Neuronal stem cell (in vitro differentiated cells): Measurements from ENCODE around the gene GRHPR.
A peak's percentile ranks its signal among the peaks of the same experiment; 100 is the strongest.
"Not testable (repeated sequence)": the region's sequence is repeated elsewhere in the genome, so short reads cannot be mapped to it uniquely, and the experiment has no call there.

Experiments
- DNase-seq: peaks from one replicate; pipeline ENCODE4 v3.0.0-alpha.2; 2013; ENCODE audit warnings: low spot score
- H2AFZ ChIP-seq: one replicate; pipeline ENCODE4 v1.6.1; 2013; ENCODE audit warnings: mild to moderate bottlenecking, low read length, inconsistent platforms
- H2AK5ac ChIP-seq: 2 replicates; pipeline ENCODE4 v1.6.1; 2013; ENCODE audit warnings: low read depth, mild to moderate bottlenecking, inconsistent platforms, low read length, moderate library complexity, mixed read lengths
- H2BK120ac ChIP-seq: 2 replicates; pipeline ENCODE4 v1.6.1; 2013; ENCODE audit warnings: low read depth, mild to moderate bottlenecking, inconsistent platforms, low read length, moderate library complexity, mixed read lengths
- H2BK12ac ChIP-seq: one replicate; pipeline ENCODE4 v1.6.1; 2013; ENCODE audit warnings: low read length, inconsistent platforms
- H2BK15ac ChIP-seq: 2 replicates; pipeline ENCODE4 v1.6.1; 2013; ENCODE audit warnings: mild to moderate bottlenecking, low read length, inconsistent platforms, mixed read lengths
- H2BK5ac ChIP-seq: one replicate; pipeline ENCODE4 v1.6.1; 2013; ENCODE audit warnings: inconsistent platforms, mild to moderate bottlenecking, low read length, moderate library complexity
- H3K14ac ChIP-seq: one replicate; pipeline ENCODE4 v1.6.1; 2013; ENCODE audit warnings: low read length, inconsistent platforms
- H3K18ac ChIP-seq: 2 replicates; pipeline ENCODE4 v1.6.1; 2013; ENCODE audit warnings: low read length, inconsistent platforms
- H3K23ac ChIP-seq: 2 replicates; pipeline ENCODE4 v1.6.1; 2013; ENCODE audit warnings: low read depth, mild to moderate bottlenecking, mixed read lengths, low read length, inconsistent platforms; ENCODE audit not compliant: poor library complexity
- H3K27ac ChIP-seq: replicated peaks from 3 replicates; pipeline ENCODE4 v1.5.1; 2013; ENCODE audit warnings: low read length, inconsistent platforms
- H3K27me3 ChIP-seq, 3 experiments: 2 replicates each; pipeline ENCODE4 v1.6.1; 2013; ENCODE audit warnings: low read length in 3 of 3, mild to moderate bottlenecking in 2 of 3, inconsistent platforms in 1 of 3, low read depth in 1 of 3, mixed read lengths in 1 of 3, moderate library complexity in 1 of 3; ENCODE audit not compliant: control insufficient read depth in 3 of 3, insufficient read depth in 3 of 3
- H3K36me3 ChIP-seq, 2 donors: replicated peaks in 1 of 2; 2 replicates each; pipeline ENCODE4 v1.6.1; 2013; ENCODE audit warnings: low read length in 2 of 2; ENCODE audit not compliant: control insufficient read depth in 2 of 2, insufficient read depth in 2 of 2
- H3K4ac ChIP-seq: 2 replicates; pipeline ENCODE4 v1.6.1; 2013; ENCODE audit warnings: inconsistent platforms, mild to moderate bottlenecking, low read length, moderate library complexity
- H3K4me1 ChIP-seq, 2 donors: 1 replicate in 1 of 2; 2 replicates in 1 of 2; pipeline ENCODE4 v1.6.1; 2013; ENCODE audit warnings: low read length in 2 of 2, low read depth in 1 of 2; ENCODE audit not compliant: control insufficient read depth in 2 of 2, insufficient read depth in 1 of 2
- H3K4me2 ChIP-seq: one replicate; pipeline ENCODE4 v1.6.1; 2013; ENCODE audit warnings: mild to moderate bottlenecking, low read length, inconsistent platforms; ENCODE audit not compliant: insufficient read depth, poor library complexity, severe bottlenecking
- H3K4me3 ChIP-seq, 2 donors: 2 replicates each; pipeline ENCODE4 v1.5.1; 2013; ENCODE audit warnings: low read length in 2 of 2, mild to moderate bottlenecking in 2 of 2, inconsistent platforms in 1 of 2, moderate library complexity in 1 of 2
- H3K79me1 ChIP-seq: one replicate; pipeline ENCODE4 v1.6.1; 2013; ENCODE audit warnings: low read depth, mild to moderate bottlenecking, inconsistent platforms, low read length, moderate library complexity
- H3K9ac ChIP-seq: one replicate; pipeline ENCODE4 v1.6.1; 2013; ENCODE audit warnings: mild to moderate bottlenecking, low read depth, low read length, inconsistent platforms; ENCODE audit not compliant: poor library complexity
- H3K9me3 ChIP-seq, 2 donors: replicated peaks in 1 of 2; 2 replicates each; pipeline versions ENCODE3 to v1.6.1; 2013; ENCODE audit warnings: low read length in 2 of 2, mild to moderate bottlenecking in 2 of 2, inconsistent platforms in 1 of 2, low read depth in 1 of 2, mixed read lengths in 1 of 2, moderate library complexity in 1 of 2; ENCODE audit not compliant: control insufficient read depth in 2 of 2, insufficient read depth in 1 of 2
- H4K8ac ChIP-seq: one replicate; pipeline ENCODE4 v1.6.1; 2013; ENCODE audit warnings: low read depth, mild to moderate bottlenecking, inconsistent platforms, low read length, moderate library complexity
- H4K91ac ChIP-seq: one replicate; pipeline ENCODE4 v1.6.1; 2013; ENCODE audit warnings: low read length, low read depth, mild to moderate bottlenecking, inconsistent platforms; ENCODE audit not compliant: poor library complexity
- WGBS, 2 donors: extraction: QIAGEN DNeasy Blood & Tissue Kit; methylation state at CpG; one replicate each; pipeline ENCODE4 v1.1.7; 2013; ENCODE audit warnings: missing lambda C conversion rate in 2 of 2, mixed read lengths in 1 of 2; ENCODE audit not compliant: insufficient read length in 2 of 2, insufficient replicate concordance in 1 of 2; ENCODE audit errors: extremely low coverage in 2 of 2; 5-methylcytosine and 5-hydroxymethylcytosine counted together

Gene GRHPR

DNA sequence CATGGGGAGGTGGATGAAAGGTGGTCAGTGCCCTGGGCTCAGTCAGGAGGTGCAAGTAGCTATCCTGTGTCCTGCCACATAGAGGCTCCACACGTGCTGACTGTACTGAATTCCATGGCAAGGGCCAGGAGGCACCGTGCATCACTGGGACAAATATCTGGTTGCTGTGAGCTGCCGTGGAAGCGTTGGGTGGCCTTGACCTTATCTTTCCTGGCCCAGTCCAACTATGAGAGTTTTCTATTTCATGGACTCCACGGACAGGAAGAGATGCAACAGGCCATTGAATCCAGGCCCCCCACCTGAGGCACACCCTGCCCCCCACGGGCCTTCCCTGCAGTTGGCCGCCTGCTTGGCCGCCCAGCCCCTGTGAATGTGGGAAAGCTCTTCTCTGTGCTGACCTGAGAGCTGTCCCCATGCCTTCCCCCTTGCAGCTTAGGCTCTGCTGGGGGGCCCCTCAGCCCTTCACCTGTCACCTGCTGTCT lies 1.7 kb downstream of the GRHPR start:
- H4K8ac ChIP-seq = peak overlapping the region; percentile 68
- H3K27ac ChIP-seq = peak overlapping the region; percentile 21
- H3K14ac ChIP-seq = peak overlapping the region; percentile 14
- no peak overlapping the region for H3K4me2 ChIP-seq
- H3K4me1 ChIP-seq = peaks cover 4 to 20% of the 10 kb centered on the region in 2 donors
- H2BK12ac ChIP-seq = peak overlapping the region; percentile 32
- H2AFZ ChIP-seq = no peak overlapping the region
- DNase-seq = no peak
- no peaks in the 10 kb centered on the region for H3K27me3 ChIP-seq
- H2BK5ac ChIP-seq = peak overlapping the region; percentile 16
- peak overlapping the region; percentile 72 for H3K18ac ChIP-seq
- peaks cover 23 to 58% of the 10 kb centered on the region in 2 donors for H3K36me3 ChIP-seq
- no peak overlapping the region for H2BK15ac ChIP-seq
- peak overlapping the region in 1 of 2 donors; percentile 98 for H3K4me3 ChIP-seq
- peak overlapping the region; percentile 80 for H3K9ac ChIP-seq
- no peak overlapping the region for H2BK120ac ChIP-seq
- peak overlapping the region; percentile 11 for H3K23ac ChIP-seq
- no CpG with 5 or more reads among the region's 8 CpGs for WGBS, 2 donors
- H3K9me3 ChIP-seq = no peaks in the 10 kb centered on the region
- no peak overlapping the region for H4K91ac ChIP-seq
- H3K4ac ChIP-seq = peak overlapping the region; percentile 40
- H3K79me1 ChIP-seq = peaks cover 15% of the 10 kb centered on the region
- H2AK5ac ChIP-seq = peak overlapping the region; percentile 90

DNA sequence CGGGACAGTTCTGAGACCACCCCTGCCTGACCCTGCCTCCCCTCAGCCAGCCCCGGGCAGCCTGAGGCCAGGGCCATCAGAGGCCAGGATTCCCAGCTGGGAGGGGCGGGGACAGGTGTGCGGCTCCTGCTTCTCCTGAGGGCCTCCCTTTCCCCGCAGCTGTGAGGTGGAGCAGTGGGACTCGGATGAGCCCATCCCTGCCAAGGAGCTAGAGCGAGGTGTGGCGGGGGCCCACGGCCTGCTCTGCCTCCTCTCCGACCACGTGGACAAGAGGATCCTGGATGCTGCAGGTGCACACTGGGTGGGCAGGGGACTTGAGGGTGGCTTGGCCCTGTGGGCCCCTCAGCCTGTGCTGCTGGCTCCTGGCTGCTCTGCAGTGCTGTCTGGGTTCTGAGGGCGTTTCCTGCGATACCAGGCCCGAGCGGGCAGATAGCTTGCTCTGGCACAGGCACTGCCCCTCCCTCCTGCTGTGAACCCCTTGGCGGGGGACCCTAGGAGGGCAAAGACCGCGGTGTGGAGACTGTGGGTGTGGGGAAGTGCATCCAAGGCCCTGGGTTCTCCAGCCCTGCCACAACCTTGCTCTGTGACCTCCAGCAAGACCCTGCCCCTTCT lies 2.3 kb downstream of the GRHPR start:
- no peak overlapping the region for H2AFZ ChIP-seq
- peak overlapping the region; percentile 90 for H2AK5ac ChIP-seq
- H2BK120ac ChIP-seq = no peak overlapping the region
- peak overlapping the region; percentile 21 for H3K27ac ChIP-seq
- peaks cover 4 to 23% of the 10 kb centered on the region in 2 donors for H3K4me1 ChIP-seq
- no peak overlapping the region for H3K4me2 ChIP-seq
- peak overlapping the region; percentile 72 for H3K18ac ChIP-seq
- DNase-seq = no peak
- H4K8ac ChIP-seq = no peak overlapping the region
- no peak overlapping the region for H2BK5ac ChIP-seq
- peak overlapping the region; percentile 11 for H3K23ac ChIP-seq
- peak overlapping the region in 1 of 2 donors; percentile 1 for H3K4me3 ChIP-seq
- H3K4ac ChIP-seq = peak overlapping the region; percentile 72
- peak overlapping the region; percentile 14 for H3K14ac ChIP-seq
- H4K91ac ChIP-seq = no peak overlapping the region
- H3K79me1 ChIP-seq = peaks cover 15% of the 10 kb centered on the region
- no peaks in the 10 kb centered on the region for H3K9me3 ChIP-seq
- H3K36me3 ChIP-seq = peaks cover 23 to 63% of the 10 kb centered on the region in 2 donors
- peak overlapping the region; percentile 80 for H3K9ac ChIP-seq
- WGBS, 2 donors = no CpG with 5 or more reads among the region's 18 CpGs
- peak overlapping the region; percentile 32 for H2BK12ac ChIP-seq
- H3K27me3 ChIP-seq = no peaks in the 10 kb centered on the region
- H2BK15ac ChIP-seq = no peak overlapping the region

DNA sequence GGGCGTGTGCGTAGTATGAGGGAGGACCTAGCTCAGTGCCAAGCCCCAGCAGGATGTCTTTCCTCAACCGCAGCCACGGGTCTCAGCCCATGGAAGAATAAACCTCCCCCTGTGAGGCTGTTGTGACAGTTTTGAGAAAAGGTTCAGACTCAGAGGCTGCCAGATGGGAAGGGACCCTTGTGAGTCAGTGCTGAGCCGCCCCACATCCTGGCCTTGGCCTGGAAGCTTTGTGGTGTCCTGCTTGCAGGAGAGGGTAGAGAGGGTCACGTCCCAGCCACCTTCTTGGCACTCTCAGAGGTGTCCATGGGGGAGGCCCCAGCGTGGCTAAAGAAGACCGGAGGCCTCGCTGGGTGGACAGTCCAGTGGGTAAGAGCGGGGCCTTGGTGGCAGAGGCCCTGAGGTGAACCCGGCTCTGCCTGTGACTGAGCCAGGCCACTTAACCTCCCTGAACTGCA lies 2.8 kb downstream of the GRHPR start:
- peaks cover 15% of the 10 kb centered on the region for H3K79me1 ChIP-seq
- peaks cover 5 to 27% of the 10 kb centered on the region in 2 donors for H3K4me1 ChIP-seq
- peaks cover 24 to 68% of the 10 kb centered on the region in 2 donors for H3K36me3 ChIP-seq
- no peak overlapping the region for H2BK120ac ChIP-seq
- no peak overlapping the region for H4K91ac ChIP-seq
- H3K18ac ChIP-seq = peak overlapping the region; percentile 36
- no peak overlapping the region for H3K4me2 ChIP-seq
- no CpG with 5 or more reads among the region's 11 CpGs for WGBS, 2 donors
- H2BK15ac ChIP-seq = no peak overlapping the region
- peak overlapping the region; percentile 11 for H3K23ac ChIP-seq
- no peak overlapping the region for H3K27ac ChIP-seq
- no peak overlapping the region for H2AK5ac ChIP-seq
- H2BK12ac ChIP-seq = no peak overlapping the region
- H3K4ac ChIP-seq = peak overlapping the region; percentile 72
- no peaks in the 10 kb centered on the region for H3K9me3 ChIP-seq
- H2AFZ ChIP-seq = no peak overlapping the region
- no peak overlapping the region for H3K4me3 ChIP-seq
- H3K27me3 ChIP-seq = no peaks in the 10 kb centered on the region
- no peak overlapping the region for H4K8ac ChIP-seq
- DNase-seq = no peak
- H2BK5ac ChIP-seq = no peak overlapping the region
- H3K14ac ChIP-seq = no peak overlapping the region
- H3K9ac ChIP-seq = no peak overlapping the region

DNA sequence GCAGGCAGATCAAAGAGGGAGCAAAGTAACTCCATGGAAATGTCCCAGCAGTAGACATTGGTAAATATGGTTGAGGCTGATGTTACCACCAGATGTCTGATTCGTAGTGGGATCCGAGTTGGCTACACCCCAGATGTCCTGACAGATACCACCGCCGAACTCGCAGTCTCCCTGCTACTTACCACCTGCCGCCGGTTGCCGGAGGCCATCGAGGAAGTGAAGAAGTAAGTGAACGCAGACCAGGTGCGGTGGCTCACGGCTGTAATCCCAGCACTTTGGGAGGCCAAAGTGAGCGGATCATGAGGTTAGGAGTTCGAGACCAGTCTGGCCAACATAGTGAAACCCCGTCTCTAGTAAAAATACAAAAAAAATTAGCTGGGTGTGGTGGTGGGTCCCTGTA lies 3.9 kb downstream of the GRHPR start:
- H3K79me1 ChIP-seq = peaks cover 20% of the 10 kb centered on the region
- no CpG with 5 or more reads among the region's 15 CpGs for WGBS, 2 donors
- H3K9me3 ChIP-seq, H2BK12ac ChIP-seq, H3K4me2 ChIP-seq, H2BK15ac ChIP-seq, H3K27me3 ChIP-seq, H3K27ac ChIP-seq, H3K4ac ChIP-seq, DNase-seq, H4K91ac ChIP-seq, H2BK120ac ChIP-seq, H3K4me3 ChIP-seq, H3K23ac ChIP-seq, H2AFZ ChIP-seq, H3K9ac ChIP-seq, H3K14ac ChIP-seq, H3K18ac ChIP-seq, H4K8ac ChIP-seq, H2AK5ac ChIP-seq, H2BK5ac ChIP-seq: not testable (repeated sequence)
- peaks cover 16 to 37% of the 10 kb centered on the region in 2 donors for H3K4me1 ChIP-seq
- H3K36me3 ChIP-seq = peaks cover 30 to 79% of the 10 kb centered on the region in 2 donors
